Measurements from ENCODE around the gene CAMTA1.
"Not testable (repeated sequence)": the region's sequence is repeated elsewhere in the genome, so short reads cannot be mapped to it uniquely, and the experiment has no call there.

CAMTA1 gene

GRCh38 chr1:6915999-6916565 lies 130.8 kb downstream of the CAMTA1 start:
- TF ChIP-seq CTCF (IDR thresholded peaks at IDR 0.05; ENCODE audit: low read depth, low read length, missing control alignments) = no peak
- no peak overlapping the region for H3K4me3 ChIP-seq (ENCODE audit: low read depth, low read length)
- no peak for DNase-seq (ENCODE audit: low read depth)

GRCh38 chr1:6917067-6917466 lies 131.8 kb downstream of the CAMTA1 start:
- DNase-seq (ENCODE audit: low read depth) = no peak
- no peak for TF ChIP-seq CTCF (IDR thresholded peaks at IDR 0.05; ENCODE audit: low read depth, low read length, missing control alignments)

GRCh38 chr1:6918186-6918924 lies 133.1 kb downstream of the CAMTA1 start:
- no peak for DNase-seq (ENCODE audit: low read depth)
- no peak overlapping the region for H3K4me3 ChIP-seq (ENCODE audit: low read depth, low read length)
- no peak for TF ChIP-seq CTCF (IDR thresholded peaks at IDR 0.05; ENCODE audit: low read depth, low read length, missing control alignments)

More at GRCh38 chr1:6917067-6917466, 131.8 kb downstream of the CAMTA1 start:
- no peak overlapping the region for H3K4me3 ChIP-seq (ENCODE audit: low read depth, low read length)

- no peak overlapping the region for H3K4me3 ChIP-seq (ENCODE audit: low read depth, low read length)
- no peak for DNase-seq (ENCODE audit: low read depth)
- TF ChIP-seq CTCF (IDR thresholded peaks at IDR 0.05; ENCODE audit: low read depth, low read length, missing control alignments) = no peak
Measured at GRCh38 chr1:6918925-6919511, 133.8 kb downstream of the CAMTA1 start.

GRCh38 chr1:6921506-6921905 lies 136.3 kb downstream of the CAMTA1 start:
- not testable (repeated sequence) for DNase-seq (ENCODE audit: low read depth); H3K4me3 ChIP-seq (ENCODE audit: low read depth, low read length)

- TF ChIP-seq CTCF (IDR thresholded peaks at IDR 0.05; ENCODE audit: low read depth, low read length, missing control alignments) = no peak
- no peak overlapping the region for H3K4me3 ChIP-seq (ENCODE audit: low read depth, low read length)
- DNase-seq (ENCODE audit: low read depth) = no peak
Measured at GRCh38 chr1:6922096-6922931, 137.1 kb downstream of the CAMTA1 start.

GRCh38 chr1:6923012-6923411 lies 137.8 kb downstream of the CAMTA1 start:
- no peak for DNase-seq (ENCODE audit: low read depth)
- H3K4me3 ChIP-seq (ENCODE audit: low read depth, low read length) = no peak overlapping the region
- TF ChIP-seq CTCF (IDR thresholded peaks at IDR 0.05; ENCODE audit: low read depth, low read length, missing control alignments) = no peak

Measured in GM12864 (cell line).